ENCODE results near the gene KREMEN1. TPM values are rescaled to one million over a fixed set of nuclear protein-coding genes. Genes with fewer than 3 reads are reported as not detected.

Gene KREMEN1
- total RNA-seq, 1 experiment from 2014 or later, result 2.7 TPM

DNA sequence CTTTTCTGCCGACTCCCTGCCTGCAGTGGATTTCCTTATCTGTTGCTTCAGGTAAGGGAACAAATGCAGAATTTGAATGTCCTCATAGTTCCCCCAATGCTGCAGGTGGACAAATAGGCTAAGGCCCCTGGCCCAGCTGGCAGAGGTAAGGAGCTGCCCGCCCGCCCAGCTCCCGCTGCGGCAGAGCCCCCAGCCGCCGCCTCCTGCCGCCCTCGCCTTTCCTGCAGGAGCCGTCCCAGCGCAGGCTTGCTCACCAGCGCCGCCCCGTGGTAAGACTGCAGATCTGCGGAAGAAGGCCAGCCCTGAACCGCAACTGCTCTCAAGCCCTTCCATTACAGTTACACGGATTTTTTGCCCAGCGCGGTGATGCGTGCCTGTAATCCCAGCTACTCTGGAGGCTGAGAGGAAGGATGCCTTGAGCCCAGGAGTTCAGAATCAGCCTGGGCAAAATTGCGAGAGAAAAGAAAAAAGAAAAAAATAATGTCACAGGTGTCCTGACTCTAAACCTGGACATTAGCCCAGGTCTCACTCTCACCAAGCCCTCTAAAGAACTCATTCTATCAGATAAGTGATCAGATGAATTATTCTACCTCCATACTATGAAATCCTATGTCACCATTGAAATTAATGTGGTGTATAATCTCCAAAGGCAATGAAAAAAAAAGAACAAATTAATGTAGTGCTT is 81.7 kb downstream of the KREMEN1 start:
- Histone ChIP-seq H3K36me3 (ENCODE audit: low read depth, low read length) (no peaks in the 10 kb centered on the region), H3K9me2 (replicated peaks; ENCODE audit: low read length) (no peaks in the 10 kb centered on the region), H2AFZ (ENCODE audit: low read length) (peak overlapping the region; percentile 68), H3K4me1 (ENCODE audit: insufficient read depth, low read length) (peaks cover 4% of the 10 kb centered on the region; the same call in 1 of the 2 replicates), H3K27me3 (ENCODE audit: low read length) (no peaks in the 10 kb centered on the region), H3K79me2 (ENCODE audit: low read length) (no peaks in the 10 kb centered on the region), H3K4me3 (ENCODE audit: low read length) (peak overlapping the region; percentile 26; the same call in 1 of the 2 replicates), H4K20me1 (ENCODE audit: low read length) (no peaks in the 10 kb centered on the region), H3K9ac (ENCODE audit: low read length) (no peak overlapping the region), H3F3A (ENCODE audit: low read length, unreplicated experiment) (no peaks in the 10 kb centered on the region), H3K27ac (ENCODE audit: low read length) (no peak overlapping the region), H3K4me2 (ENCODE audit: low read length) (peak overlapping the region; percentile 73), H3K9me3 (ENCODE audit: low read length) (no peaks in the 10 kb centered on the region)
- intact Hi-C loops (cut with micrococcal nuclease), result loop anchor here (10.0 kb wide), 2 partner anchors 80 to 110 kb away; partner anchors contain the start of gene KREMEN1
- CTCF ChIA-PET, result interaction anchor here (0.8 kb wide), 1 partner anchor 114 kb away, joined by 3 read pairs; no protein-coding TSS in a partner anchor
- peak; percentile 64 for DNase-seq
- ATAC-seq, result peak; percentile 90
- no peak for TF ChIP-seq EZH2phosphoT487 (IDR thresholded peaks at IDR 0.05; ENCODE audit: borderline replicate concordance, low read length)
- TF ChIP-seq, protein P1, sequence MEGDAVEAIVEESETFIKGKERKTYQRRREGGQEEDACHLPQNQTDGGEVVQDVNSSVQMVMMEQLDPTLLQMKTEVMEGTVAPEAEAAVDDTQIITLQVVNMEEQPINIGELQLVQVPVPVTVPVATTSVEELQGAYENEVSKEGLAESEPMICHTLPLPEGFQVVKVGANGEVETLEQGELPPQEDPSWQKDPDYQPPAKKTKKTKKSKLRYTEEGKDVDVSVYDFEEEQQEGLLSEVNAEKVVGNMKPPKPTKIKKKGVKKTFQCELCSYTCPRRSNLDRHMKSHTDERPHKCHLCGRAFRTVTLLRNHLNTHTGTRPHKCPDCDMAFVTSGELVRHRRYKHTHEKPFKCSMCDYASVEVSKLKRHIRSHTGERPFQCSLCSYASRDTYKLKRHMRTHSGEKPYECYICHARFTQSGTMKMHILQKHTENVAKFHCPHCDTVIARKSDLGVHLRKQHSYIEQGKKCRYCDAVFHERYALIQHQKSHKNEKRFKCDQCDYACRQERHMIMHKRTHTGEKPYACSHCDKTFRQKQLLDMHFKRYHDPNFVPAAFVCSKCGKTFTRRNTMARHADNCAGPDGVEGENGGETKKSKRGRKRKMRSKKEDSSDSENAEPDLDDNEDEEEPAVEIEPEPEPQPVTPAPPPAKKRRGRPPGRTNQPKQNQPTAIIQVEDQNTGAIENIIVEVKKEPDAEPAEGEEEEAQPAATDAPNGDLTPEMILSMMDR (conservative IDR thresholded peaks at IDR 0.05; ENCODE audit: low read depth, low read length), result peak; percentile 80
- BruUV-seq (replicated peaks), result no TSS peak
- POLR2A ChIA-PET (ENCODE audit: unreplicated experiment), result no interaction called here

DNA sequence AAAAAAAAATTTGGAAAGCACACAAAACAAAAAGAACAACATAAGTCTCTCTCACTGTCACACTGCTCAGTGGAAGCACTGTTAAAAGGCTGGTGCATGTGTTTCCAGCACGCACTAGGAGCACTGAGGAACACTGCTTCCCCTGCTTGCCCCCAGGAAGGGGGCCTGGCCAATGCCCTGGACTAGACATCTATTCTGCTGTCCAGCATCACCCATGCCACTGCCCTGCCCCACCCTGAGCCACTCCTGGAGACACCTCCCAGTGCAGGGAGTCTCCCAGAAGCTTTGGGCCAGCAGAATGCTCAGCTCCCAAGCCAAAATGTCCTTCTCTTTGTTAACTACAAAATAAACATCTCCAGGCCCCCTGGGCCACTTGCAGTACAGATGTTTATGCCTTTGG is 83.1 kb downstream of the KREMEN1 start:
- H3K9me2 ChIP-seq (replicated peaks; ENCODE audit: low read length), result no peaks in the 10 kb centered on the region
- peaks cover 4% of the 10 kb centered on the region; the same call in 1 of the 2 replicates for H3K4me1 ChIP-seq (ENCODE audit: insufficient read depth, low read length)
- no peaks in the 10 kb centered on the region for H4K20me1 ChIP-seq (ENCODE audit: low read length)

DNA sequence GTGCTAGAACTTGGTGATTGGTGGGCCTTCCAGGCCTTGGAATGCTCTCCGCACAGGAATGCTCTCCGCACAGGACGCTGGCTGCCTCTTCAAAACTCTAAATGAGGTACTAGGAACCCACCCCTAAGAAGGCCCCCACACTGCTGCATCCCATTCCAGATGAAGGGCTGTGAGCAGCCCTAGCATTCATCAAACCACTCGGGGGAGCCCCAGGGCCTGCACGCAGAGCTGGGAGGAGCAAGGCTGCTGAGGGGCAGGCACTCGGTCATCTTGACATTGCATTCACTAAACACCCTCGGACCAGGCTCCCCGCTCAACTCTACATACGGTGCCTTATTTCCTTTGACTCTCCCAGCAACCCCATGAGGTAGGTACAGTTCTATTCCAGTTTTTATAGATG is 83.7 kb downstream of the KREMEN1 start:
- BruUV-seq (replicated peaks), result no TSS peak
- ATAC-seq, result no peak
- TF ChIP-seq, protein P1 (conservative IDR thresholded peaks at IDR 0.05; ENCODE audit: low read depth, low read length), result no peak
- TF ChIP-seq EZH2 (IDR thresholded peaks at IDR 0.05; ENCODE audit: low read length, unreplicated experiment), result no peak
- no peak for TF ChIP-seq EZH2phosphoT487 (IDR thresholded peaks at IDR 0.05; ENCODE audit: borderline replicate concordance, low read length)
- intact Hi-C loops (cut with micrococcal nuclease), result loop anchor here (10.0 kb wide), 2 partner anchors 82 to 112 kb away; partner anchors contain the start of gene KREMEN1
- Histone ChIP-seq H3K4me3 (ENCODE audit: low read length) (no peak overlapping the region), H3K27ac (ENCODE audit: low read length) (no peak overlapping the region), H3K27me3 (ENCODE audit: low read length) (no peaks in the 10 kb centered on the region), H4K20me1 (ENCODE audit: low read length) (no peaks in the 10 kb centered on the region), H3F3A (ENCODE audit: low read length, unreplicated experiment) (no peaks in the 10 kb centered on the region), H3K9ac (ENCODE audit: low read length) (no peak overlapping the region), H3K9me2 (replicated peaks; ENCODE audit: low read length) (no peaks in the 10 kb centered on the region), H3K9me3 (ENCODE audit: low read length) (no peaks in the 10 kb centered on the region), H2AFZ (ENCODE audit: low read length) (no peak overlapping the region), H3K79me2 (ENCODE audit: low read length) (no peaks in the 10 kb centered on the region), H3K4me2 (ENCODE audit: low read length) (no peak overlapping the region), H3K36me3 (ENCODE audit: low read depth, low read length) (no peaks in the 10 kb centered on the region), H3K4me1 (ENCODE audit: insufficient read depth, low read length) (peaks cover 4% of the 10 kb centered on the region; the same call in 1 of the 2 replicates)
- POLR2A ChIA-PET (ENCODE audit: unreplicated experiment), result no interaction called here
- no peak for DNase-seq
- CTCF ChIA-PET, result no interaction called here

More for the DNA sequence above, 83.1 kb downstream of the KREMEN1 start:
- Histone ChIP-seq H3K79me2 (ENCODE audit: low read length) (no peaks in the 10 kb centered on the region), H3K9ac (ENCODE audit: low read length) (no peak overlapping the region), H3K27ac (ENCODE audit: low read length) (no peak overlapping the region), H3F3A (ENCODE audit: low read length, unreplicated experiment) (no peaks in the 10 kb centered on the region), H3K27me3 (ENCODE audit: low read length) (no peaks in the 10 kb centered on the region), H3K9me3 (ENCODE audit: low read length) (no peaks in the 10 kb centered on the region), H3K36me3 (ENCODE audit: low read depth, low read length) (no peaks in the 10 kb centered on the region), H3K4me2 (ENCODE audit: low read length) (no peak overlapping the region), H2AFZ (ENCODE audit: low read length) (no peak overlapping the region), H3K4me3 (ENCODE audit: low read length) (no peak overlapping the region)
- TF ChIP-seq EZH2phosphoT487 (IDR thresholded peaks at IDR 0.05; ENCODE audit: borderline replicate concordance, low read length), result no peak
- TF ChIP-seq, protein P1 (conservative IDR thresholded peaks at IDR 0.05; ENCODE audit: low read depth, low read length), result no peak
- TF ChIP-seq EZH2 (IDR thresholded peaks at IDR 0.05; ENCODE audit: low read length, unreplicated experiment), result no peak
- ATAC-seq (no peak), DNase-seq (no peak)
- CTCF ChIA-PET, result no interaction called here
- no TSS peak for BruUV-seq (replicated peaks)
- POLR2A ChIA-PET (ENCODE audit: unreplicated experiment), result no interaction called here
- intact Hi-C loops (cut with micrococcal nuclease), result loop anchor here (10.0 kb wide), 2 partner anchors 81 to 111 kb away; partner anchors contain the start of gene KREMEN1

All from PC-3 (cell line).